ENCODE data around the gene MRPL20.
"Not testable (repeated sequence)": the region's sequence is repeated elsewhere in the genome, so short reads cannot be mapped to it uniquely, and the experiment has no call there.

MRPL20 gene

DNA sequence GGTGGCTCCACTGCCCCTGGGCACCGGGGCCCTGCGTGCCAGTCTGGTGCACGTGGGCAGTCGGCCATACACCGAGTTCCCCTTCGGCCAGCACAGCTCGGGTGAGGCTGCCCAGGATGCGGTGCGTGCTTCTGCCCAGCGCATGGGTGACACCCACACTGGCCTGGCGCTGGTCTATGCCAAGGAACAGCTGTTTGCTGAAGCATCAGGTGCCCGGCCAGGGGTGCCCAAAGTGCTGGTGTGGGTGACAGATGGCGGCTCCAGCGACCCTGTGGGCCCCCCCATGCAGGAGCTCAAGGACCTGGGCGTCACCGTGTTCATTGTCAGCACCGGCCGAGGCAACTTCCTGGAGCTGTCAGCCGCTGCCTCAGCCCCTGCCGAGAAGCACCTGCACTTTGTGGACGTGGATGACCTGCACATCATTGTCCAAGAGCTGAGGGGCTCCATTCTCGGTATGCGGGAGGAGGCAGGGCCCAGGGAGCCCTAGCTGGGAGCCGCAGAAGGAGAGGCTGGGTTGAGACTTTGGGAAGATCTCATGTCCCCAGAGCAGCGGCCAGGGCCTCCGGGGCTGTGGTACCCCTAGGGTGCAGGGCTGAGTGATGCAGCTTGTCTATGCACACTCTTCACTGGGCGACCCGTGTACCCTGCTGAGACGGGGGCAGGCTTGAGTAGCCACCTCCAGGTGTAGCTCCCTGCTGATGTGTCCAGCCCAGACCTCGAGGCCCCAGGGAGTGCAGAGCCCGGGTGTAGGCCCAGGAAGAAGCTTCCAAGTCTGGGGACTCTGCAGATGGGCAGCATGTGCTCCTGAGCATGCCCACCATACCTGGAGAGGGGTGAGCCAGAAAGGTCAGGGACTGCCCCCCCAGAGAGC lies 30.2 kb upstream of the MRPL20 start:
- no peak for DNase-seq

DNA sequence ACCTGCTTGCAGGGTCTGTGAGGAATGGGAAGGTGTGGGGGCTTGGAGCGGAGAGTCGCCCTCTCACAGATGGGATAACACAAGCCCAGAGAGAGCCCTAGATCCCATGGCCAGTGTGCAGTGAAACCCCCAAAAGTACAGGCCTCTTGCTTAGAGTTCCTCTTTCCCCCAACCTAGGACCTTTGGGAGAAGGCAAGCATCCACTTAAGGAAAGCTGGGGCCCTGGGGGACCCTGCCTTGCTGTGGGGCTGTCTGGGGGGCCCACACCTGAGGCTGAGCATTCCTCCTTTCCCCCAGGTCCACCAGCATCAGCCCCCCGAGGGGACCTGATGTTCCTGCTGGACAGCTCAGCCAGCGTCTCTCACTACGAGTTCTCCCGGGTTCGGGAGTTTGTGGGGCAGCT lies 29.5 kb upstream of the MRPL20 start:
- no peak for DNase-seq

DNA sequence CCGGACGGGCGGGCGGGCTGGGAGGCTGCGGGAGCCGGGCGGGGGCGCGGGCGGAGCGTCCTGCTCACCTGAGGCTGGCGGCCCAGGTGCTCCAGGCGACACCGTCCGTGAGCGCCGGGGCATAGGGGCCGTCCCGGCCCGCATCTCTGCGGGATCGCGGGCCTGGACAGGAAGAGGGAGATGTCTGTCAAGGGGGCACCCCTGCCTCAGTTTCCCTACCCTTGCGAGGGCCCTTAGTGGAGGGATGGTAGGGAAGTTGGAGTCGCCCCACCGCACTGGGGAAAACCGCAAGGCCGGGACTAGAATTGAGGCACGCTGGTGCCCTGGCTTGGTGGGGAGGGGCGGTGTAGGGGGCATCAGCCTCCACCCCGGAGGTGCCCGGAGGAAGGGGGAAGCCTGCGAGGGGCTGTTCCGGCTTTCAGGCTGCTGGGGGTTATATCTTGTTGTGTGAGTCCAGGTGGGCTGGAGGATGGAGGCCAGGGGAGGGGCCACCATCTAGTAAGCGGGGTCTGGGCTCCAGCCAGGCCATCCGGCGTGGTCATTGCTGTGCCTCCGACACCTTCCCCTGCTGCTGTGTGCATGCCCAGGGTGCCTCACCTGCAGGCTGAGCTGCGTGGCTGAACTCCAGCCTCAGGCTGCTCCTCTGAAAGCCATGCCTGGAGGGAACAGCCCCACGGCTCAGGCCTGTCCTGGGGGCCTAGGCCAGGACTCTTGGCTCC lies 29.0 kb upstream of the MRPL20 start:
- DNase-seq: no peak

DNA sequence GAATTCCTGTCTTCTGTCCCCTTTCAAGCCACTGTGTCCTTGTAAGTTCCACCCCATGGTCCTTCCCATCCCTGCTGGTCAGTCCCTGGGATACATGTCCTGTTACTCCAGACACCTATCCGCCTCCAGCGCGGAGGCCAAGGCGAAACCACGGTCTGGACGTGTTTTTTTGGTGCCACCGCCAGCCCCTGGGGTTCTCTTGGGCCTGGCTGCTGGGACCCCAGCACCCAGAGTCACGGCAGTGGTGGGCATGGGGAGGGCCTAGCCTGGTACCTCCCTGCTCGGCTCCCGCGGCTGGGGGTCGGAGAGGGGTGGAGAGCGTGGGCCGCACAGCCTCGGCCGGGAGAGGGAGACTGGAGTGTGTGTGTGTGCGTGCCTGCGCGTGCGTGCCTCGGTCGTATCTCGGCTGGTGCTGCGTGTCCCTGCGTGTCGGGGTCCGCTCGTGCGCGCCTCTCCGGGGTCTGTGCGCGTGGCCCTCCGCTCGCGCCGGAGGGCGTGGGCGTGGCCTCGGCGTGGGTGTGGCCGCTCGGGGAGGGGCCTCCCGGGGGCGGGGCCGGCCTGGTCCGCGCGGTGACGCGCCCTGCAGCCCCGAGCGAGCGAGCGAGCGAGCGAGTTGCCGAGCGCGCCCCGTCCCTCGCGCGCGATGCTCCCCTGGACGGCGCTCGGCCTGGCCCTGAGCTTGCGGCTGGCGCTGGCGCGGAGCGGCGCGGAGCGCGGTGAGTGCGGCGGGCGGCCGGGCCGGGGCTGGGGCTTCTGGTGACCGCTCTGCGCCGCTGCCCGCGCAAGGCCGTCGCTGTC lies 28.2 kb upstream of the MRPL20 start, which contains the start of gene VWA1:
VWA1 (plus strand) TSS at position 585 of the 798 bp plus-strand sequence; CDS start at position 644, 59 bp downstream.
- DNase-seq: peak; percentile 17

DNA sequence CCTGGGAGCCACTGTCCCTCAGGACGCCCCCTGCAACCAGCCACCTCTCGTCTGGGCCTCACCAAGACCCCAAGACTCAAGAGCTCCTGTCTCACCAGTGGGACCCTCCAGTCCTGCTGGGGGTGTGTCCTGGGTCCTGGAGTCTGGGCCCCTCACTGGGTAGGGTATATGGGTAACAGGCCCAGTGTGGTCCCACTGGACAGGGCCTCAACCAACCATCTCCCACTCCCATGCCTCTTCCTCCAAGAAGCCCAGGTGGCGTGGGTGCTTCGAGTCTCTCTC lies 27.7 kb upstream of the MRPL20 start:
- no peak for DNase-seq

DNA sequence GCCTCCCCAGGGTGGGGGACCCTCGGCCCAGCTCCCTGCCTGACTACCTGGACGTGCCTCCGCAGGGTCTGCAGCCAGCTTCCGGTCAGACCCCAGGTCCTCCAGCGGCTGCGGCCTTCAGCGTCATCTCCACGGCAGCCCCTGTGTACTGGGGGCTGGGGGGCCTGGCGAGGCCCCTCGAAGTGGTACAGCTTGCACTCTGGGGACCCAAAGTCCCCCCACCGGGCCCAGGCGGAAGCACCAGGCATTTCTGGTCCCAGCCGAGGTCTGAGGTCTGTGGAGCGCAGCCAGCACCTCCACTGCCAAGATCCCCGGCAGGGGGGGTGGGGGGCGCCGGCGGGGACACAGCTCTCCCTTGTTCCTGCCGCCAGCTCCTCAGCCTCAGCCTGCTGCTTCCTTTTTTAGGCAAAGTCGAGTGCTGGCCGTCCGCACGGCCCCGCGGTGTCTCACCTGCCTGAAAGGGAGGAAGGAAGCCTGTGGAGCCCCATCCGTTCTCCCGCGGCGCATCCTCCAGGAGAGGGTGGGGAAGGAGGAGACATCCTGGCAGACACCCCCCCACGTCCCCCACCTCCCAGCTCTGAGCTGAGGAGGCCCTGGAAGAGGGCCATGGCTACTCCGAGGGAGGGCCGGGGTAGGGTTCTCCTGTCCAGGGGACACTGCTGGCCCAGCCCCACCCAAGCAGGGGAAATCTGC lies 27.2 kb upstream of the MRPL20 start:
- DNase-seq: no peak

DNA sequence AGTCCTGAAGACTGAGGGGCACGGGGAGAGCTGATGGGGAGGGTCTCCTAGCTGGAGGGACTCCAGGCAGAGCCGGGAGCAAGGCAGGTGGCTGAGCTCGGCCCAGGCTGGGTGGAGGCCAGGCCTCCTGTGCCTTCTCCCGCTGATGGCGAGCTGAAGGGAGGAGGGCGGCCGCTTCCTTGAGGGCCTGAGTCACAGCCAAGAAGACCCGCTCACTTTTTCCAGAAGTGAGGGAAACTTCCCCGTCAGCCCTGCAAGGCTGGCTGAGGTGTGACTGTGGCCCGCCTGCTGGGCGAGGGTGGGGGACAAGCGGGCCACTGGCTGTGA lies 26.7 kb upstream of the MRPL20 start:
- DNase-seq: no peak

DNA sequence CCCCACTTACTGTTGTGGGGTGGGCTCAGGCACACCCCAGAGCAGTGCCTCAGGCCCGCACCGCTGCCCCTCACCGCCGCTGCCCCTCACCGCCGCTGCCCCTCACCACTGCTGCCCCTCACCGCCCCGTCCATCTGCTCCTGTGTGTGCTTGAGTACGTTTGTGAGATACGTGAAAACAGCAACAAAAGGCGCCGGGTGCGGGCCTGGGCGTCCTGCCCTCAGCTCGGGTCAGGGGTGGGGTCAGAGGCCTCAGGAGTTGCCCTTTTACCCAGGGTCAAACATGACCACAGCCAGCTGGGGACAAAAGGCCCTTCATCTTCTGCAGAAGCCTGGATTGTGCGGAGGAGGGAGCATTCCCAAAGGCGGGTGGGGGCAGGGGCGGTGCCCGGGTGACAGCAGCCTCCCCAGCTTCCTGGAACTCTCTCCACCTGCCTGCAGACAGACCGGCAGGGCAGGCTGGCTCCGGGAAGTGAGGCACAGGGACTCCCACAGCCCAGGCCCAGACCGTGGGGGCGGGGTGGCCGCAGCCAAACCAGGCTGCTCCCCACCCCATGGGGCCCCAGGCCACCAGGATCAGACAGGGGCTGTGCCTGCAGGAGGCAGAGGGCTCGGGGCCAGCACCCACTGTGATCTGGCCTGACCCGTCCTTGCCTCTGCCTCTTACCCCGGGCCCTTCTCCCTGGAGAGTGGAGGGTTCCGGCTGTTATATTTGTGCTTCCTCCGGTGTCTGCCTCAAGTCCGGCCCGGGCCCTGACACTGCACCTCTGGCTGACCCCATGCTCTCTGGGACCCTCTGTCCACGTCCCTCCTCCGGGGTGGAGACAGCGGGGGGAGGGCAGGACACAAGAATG lies 26.1 kb upstream of the MRPL20 start:
- peak; percentile 64 for DNase-seq

DNA sequence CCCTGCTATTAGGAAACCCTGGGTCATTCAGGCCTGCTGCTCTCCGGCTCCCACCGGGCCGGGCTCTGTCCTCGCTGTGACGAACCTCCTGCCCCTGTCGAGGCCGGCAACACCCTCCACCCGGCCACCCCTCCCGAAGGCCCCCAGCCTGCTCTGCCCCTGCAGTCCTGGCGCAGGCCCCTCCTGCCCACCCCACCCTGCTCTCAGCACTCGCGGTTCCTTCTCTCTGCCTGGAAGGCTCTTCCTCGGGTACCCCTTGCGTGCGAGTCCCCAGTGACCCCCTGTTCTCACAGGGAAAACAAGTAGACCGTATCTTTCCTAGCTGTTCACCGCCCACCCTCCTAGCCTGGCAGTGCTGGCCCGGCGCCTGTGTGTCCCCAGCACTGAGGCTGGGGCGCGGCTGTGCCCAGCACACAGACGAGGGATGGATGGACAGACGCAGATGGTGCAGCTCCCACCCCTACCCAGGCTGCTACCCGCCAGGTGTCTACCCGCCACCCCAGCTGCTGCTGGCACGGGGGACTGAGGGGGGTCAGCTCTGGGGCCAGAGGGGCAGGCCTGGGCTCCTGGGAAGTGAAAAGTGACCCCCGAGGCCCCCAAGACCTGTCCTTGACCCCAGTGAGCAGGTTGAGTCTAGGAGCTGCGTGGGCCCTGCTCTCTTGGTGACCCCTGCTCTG lies 25.3 kb upstream of the MRPL20 start:
- no peak for DNase-seq

DNA sequence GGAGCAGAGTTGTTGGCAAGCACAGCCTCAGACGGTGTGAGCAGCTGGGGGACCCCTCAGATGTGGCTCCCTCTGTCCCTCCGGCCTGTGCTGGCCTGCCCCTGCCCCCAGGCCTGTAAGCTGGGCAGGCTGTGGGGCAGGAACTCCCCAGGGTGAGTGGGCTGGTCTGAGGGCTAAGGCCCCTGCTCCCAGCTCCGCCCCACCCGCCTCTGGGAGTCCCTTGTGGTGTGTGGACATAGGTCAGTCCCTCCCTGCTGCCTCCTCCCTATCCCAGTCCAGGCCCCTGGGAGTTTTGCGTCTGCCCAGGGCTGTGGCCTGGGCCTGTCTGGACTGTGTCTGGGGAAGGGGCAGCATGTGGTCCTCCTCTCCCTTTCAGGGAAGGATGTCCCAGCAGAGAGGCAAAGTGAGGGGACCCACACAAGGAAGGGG lies 24.8 kb upstream of the MRPL20 start:
- DNase-seq: no peak

DNA sequence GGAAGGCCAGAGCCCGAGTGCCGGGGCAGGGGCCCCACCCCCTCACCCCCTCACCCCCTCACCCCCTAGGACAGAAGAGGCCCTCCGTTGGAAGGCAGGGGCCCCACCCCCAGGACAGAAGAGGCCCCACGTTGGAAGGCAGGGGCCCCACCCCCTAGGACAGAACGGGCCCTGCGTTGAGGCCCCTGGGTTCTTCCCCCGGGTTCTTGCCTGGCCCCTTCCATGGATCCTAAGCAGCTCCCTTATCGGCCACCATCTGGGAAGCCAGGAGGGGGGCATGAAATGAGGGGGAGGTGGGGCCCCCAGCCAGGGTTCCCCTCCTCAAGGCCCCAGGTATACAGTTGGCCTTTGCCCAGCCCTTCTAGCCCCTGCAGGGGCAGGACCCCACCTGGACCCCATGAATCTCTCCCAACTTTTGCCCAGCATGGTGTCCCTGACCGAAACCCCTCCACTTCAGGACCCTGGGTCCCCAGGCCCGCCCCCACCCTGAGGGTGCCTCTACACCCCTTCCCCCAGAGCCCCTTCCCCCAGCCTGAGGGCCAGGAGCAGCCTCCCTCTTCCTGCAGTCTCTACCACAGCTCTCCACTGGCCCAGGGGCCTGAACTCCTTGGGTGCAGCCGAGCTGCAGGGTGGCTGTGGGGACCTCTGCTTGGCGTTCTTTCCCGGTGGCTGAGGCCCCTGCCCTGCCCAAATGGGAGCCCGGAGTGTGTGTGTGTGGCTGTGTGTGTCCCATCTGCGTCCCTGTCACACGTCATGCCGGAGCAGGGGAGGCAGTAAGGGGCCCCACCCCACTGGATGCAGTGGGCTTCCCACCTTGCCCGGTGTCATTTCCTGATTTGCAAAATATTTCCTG lies 24.1 kb upstream of the MRPL20 start:
- no peak for DNase-seq

DNA sequence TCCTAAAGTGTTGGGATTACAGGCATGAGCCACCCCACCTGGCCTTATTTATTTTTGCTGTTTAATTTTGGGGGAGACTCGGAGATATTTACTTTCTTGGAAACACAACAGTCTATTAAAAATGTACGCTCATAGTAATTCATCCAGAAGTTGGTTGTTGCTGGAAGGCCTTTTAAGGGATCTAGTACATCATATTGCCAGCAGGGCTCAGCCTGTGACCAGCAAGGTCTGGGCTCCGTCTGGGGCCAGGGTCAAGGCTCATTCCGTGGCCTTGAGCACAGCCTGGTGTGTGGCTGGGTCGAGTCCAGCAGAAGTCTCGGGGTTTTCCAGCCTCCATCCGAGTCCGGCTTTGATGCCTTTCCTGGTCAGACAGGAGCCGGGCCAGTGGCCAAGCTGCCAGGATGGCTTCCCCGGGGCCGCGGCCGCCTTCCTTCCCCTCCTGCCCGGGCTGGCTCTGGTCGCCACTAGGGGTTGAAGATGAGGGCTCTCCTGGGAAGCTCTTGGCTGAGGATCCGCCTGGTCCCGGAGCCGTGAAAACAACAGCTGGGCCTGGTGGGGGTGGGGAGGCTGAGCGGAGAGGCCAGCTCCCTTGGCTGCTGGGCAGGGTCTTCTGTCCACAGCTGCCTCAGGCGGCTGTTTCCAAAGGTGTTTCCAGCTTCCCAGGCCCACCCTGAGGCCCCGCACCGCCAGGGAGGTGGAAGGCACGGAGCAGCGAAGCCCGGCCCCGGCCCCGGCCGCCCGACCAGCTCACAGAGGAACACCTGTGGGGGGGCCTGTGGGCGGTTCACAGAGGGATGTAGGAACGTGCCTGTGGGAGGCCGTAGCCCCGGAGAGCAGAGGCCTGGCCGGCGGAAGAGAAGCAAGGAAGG lies 23.3 kb upstream of the MRPL20 start:
- DNase-seq: no peak

DNA sequence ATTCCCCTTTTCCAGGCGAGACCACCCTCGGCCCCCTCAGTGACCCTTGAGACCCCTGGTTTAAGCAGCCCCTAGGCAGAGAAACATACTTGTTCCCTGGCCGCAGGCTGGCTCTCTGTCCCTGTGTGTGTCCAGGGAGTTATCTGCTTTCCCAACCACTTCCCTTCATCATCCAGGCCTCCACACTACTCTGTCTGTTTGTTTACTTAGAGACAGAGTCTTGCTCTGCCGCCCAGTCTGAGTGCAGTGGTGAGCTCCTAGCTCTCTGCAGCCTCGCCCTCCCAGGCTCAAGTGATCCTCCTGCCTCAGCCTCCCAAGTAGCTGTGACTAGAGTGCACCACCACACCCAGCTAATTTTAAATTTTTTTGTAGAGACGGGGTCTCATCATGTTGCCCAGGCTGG lies 22.6 kb upstream of the MRPL20 start:
- DNase-seq: no peak

DNA sequence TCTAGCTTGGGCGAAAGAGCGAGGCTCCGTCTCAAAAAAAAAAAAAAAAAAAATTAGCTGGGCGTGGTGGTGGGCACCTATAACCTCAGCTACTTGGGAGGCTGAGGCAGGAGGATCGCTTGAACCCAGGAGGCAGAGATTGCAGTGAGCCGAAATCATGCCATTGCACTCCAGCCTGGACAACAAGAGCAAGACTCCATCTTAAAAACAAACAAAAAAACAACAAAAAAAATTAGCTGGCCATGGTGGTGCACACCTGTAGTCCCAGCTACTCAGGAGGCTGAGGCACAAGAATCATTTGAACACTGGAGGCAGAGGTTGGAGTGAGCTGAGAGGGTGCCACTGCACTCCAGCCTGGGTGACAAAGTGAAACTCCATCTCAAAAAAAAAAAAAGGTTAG lies 21.9 kb upstream of the MRPL20 start:
- not testable (repeated sequence) for DNase-seq

DNA sequence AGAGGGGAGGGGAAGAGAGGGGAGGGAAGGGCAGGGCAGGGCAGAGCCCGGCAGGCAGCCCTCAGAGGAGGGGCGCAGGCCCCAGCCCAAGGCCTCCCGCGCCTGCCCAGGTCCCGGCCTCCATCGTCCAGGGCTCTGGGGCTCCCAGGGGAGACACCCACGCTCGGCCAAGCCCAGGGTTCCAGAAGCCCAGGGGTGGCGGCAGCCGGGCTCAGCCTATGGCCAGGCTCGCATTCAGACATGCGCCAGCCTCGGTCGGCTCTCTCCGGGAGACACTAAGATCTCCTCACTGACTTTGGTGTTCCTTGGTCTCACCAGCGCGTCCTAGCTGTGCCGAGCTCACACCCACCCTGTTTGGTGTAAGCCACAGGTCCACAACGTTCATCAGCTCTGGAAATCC lies 21.1 kb upstream of the MRPL20 start:
- no peak for DNase-seq

DNA sequence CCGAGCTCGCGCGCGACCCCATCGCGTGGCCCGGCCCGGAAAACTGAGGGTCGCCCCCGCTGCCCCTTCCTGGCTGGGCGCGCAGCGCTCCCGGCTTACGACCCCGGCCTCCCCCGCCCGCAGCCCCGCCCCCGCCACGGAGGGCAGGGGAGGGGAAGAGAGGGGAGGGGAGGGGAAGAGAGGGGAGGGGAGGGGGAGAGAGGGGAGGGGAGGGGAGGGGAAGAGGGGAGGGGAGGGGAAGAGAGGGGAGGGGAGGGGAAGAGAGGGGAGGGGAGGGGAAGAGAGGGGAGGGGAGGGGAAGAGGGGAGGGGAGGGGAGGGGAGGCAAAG lies 20.7 kb upstream of the MRPL20 start:
- no peak for DNase-seq

DNA sequence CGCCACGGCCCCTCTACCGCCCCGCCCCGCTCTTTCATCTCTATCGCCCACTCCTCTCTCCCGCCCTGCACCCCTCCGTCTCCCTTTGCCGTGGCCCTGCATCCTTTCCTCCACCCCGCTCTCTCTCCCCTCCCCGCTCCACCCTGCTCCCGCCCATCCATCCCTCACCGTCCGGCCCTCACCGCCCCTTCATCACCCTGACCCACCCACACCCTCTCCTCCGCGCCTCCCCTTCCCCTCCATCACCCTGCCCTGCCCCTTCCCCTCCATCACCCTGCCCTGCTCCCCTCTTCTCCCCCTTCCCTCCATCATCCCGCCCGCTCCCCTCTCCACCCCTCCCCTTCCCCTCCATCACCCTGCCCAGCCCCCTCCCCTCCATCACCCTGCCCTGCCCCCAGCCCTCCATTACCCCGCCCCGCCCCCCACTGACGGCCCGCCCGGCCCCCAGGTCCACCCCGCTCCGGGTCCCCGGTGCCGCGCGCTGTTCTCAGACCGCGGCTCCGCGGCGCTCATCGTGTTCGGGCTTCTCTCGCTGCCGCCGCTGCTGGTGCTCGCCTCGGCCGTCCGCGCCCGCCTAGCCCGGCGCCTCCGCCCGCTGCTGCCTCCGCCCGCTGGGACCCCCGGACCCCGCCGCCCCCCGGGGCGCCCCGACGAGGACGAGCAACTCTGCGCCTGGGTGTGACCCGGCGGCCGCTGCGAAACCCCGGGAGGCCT lies 20.2 kb upstream of the MRPL20 start:
- DNase-seq: no peak

DNA sequence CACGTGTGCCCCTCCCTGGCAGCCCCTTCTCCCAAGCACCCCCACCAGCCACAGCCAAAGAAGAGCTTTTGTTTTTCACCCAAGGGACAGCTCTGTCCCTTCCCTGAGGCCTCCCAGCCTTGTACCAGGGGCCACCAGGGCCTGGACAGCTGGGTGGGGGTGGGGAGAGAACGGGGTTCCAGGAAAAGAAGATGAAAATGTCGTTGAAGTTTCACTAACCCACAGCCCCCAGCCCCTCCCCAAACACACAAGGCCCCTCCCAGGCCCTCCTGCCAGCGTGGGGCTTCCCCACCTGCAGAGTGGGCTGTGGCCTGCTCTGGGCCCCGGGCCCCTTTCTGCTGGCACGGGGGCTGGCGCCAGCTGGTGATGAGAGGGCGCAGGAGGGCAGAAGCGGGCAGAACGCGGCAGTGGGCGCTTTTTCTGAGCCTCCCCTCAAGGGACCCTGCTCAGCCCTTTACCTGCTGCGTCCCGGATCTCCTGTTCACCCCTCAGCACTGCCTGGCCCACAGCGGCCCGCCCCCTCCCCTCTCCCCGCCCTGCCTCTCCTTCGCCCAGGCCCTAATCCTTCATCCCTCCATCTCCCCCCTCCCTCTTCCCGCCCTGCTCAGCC lies 19.5 kb upstream of the MRPL20 start:
- DNase-seq: no peak

Data from NCI-H526 treated with DMSO at 0.1 percent for 48 hours (cell line).